Natural killer cell (primary cell): ENCODE data around the gene MROH7. TPM values are rescaled to one million over a fixed set of nuclear protein-coding genes. Genes with fewer than 3 reads are reported as not detected.

Experiments used
- ATAC-seq, 3 donors: fragments of 150-1000 bp in 2 of 3; fragments of 200-7000 bp in 1 of 3; cut with Tn5 transposase; 1 replicate in 1 of 3; 2 replicates in 2 of 3; pipeline ENCODE4 v1.10.0; 2021; ENCODE audit warnings: mild to moderate bottlenecking in 2 of 3, moderate library complexity in 2 of 3
- DNase-seq, 2 donors: peaks; one replicate each; pipeline versions ENCODE4 v3.0.0 to v3.0.0-alpha.2; 2013 to 2021; ENCODE audit warnings: mixed read lengths in 1 of 2
- H3K27ac ChIP-seq: one replicate; pipeline ENCODE4 v1.5.1; 2013; ENCODE audit warnings: mild to moderate bottlenecking, low read length
- H3K27me3 ChIP-seq: one replicate; pipeline ENCODE4 v1.6.1; 2013; ENCODE audit warnings: low read length; ENCODE audit not compliant: control insufficient read depth, insufficient read depth
- H3K36me3 ChIP-seq: one replicate; pipeline ENCODE4 v1.6.1; 2013; ENCODE audit warnings: low read length; ENCODE audit not compliant: control insufficient read depth, insufficient read depth
- H3K4me1 ChIP-seq: one replicate; pipeline ENCODE4 v1.6.1; 2013; ENCODE audit warnings: low read length; ENCODE audit not compliant: control insufficient read depth, insufficient read depth
- H3K4me3 ChIP-seq: one replicate; pipeline ENCODE4 v1.5.1; 2013; ENCODE audit warnings: low read length
- H3K9me3 ChIP-seq: one replicate; pipeline ENCODE4 v1.6.1; 2013; ENCODE audit warnings: low read length; ENCODE audit not compliant: control insufficient read depth, insufficient read depth
- H3K27ac Mint-ChIP-seq, 2 donors: one replicate each; pipeline ENCODE4 v1.8.0; 2022; ENCODE audit warnings: mild to moderate bottlenecking in 2 of 2, mixed read lengths in 2 of 2, moderate library complexity in 1 of 2
- H3K27me3 Mint-ChIP-seq, 2 donors: one replicate each; pipeline ENCODE4 v1.8.0; 2022; ENCODE audit warnings: low read depth in 2 of 2, mixed read lengths in 2 of 2
- H3K36me3 Mint-ChIP-seq: one replicate; pipeline ENCODE4 v1.8.0; 2022; ENCODE audit warnings: mixed read lengths
- H3K4me1 Mint-ChIP-seq, 2 donors: one replicate each; pipeline ENCODE4 v1.8.0; 2022; ENCODE audit warnings: mixed read lengths in 2 of 2
- H3K4me3 Mint-ChIP-seq: one replicate; pipeline ENCODE4 v1.8.0; 2022; ENCODE audit warnings: mild to moderate bottlenecking, moderate library complexity, mixed read lengths
- H3K9me3 Mint-ChIP-seq, 2 donors: one replicate each; pipeline ENCODE4 v1.8.0; 2022; ENCODE audit warnings: mixed read lengths in 2 of 2
- CTCF ChIP-seq: fragments of 200-600 bp; IDR thresholded peaks from one replicate; pipeline ENCODE4 v1.8.0; 2022; ENCODE audit warnings: antibody characterized with exemption
- WGBS: methylation state at CpG from one replicate; pipeline ENCODE4 v1.1.7; 2013; ENCODE audit warnings: missing lambda C conversion rate; ENCODE audit not compliant: insufficient coverage; 5-methylcytosine and 5-hydroxymethylcytosine counted together
- intact Hi-C: fragments of 100-400 bp; cut with micrococcal nuclease; formaldehyde crosslinking; loops from one replicate; pipeline ENCODE4 v1.14.2; 2022
- total RNA-seq, 4 donors: library from RNA; stranded (reverse); fragments of 120-200 nt in 1 of 4; gene quantifications; one replicate each; pipeline versions ENCODE4 v1.2.3 to v1.2.4, GENCODE V29; 2013 to 2022

Gene MROH7
- total RNA-seq, 3 donors from 2014 or later (not counting 1 experiment from before 2014, with no cell fraction given) = 0.16 to 0.88 (median 0.33) TPM

GRCh38 chr1:54714881-54715492, 73.4 kb downstream of the MROH7 start:
- Histone ChIP-seq H3K9me3 (no peaks in the 10 kb centered on the region), H3K4me3 (peak overlapping the region; percentile 91), H3K27ac (peak overlapping the region; percentile 19), H3K27me3 (no peaks in the 10 kb centered on the region), H3K4me1 (peaks cover 12% of the 10 kb centered on the region), H3K36me3 (peaks cover 12% of the 10 kb centered on the region)
- peak overlapping the region; percentile 76 to 79 for H3K27ac Mint-ChIP-seq
- H3K4me1 Mint-ChIP-seq = peaks cover 25 to 29% of the 10 kb centered on the region in 2 donors
- ATAC-seq (no peak), DNase-seq (peak in 1 of 2 donors; percentile 8)
- peak overlapping the region; percentile 86 for H3K4me3 Mint-ChIP-seq
- TF ChIP-seq CTCF = no peak
- no peaks in the 10 kb centered on the region for H3K36me3 Mint-ChIP-seq
- peaks cover 3 to 12% of the 10 kb centered on the region in 2 donors for H3K27me3 Mint-ChIP-seq
- 97% methylated on average over 7 of the region's 7 CpGs for WGBS
- intact Hi-C loops = loop anchor here (5.0 kb wide), 1 partner anchor 308 kb away; the partner anchor contains the start of gene SSBP3
- no peaks in the 10 kb centered on the region for H3K9me3 Mint-ChIP-seq

- ATAC-seq = peak; percentile 97 to 98 (median 98)
Observed at GRCh38 chr1:54715493-54716298, 74.1 kb downstream of the MROH7 start, which contains the start of gene TTC4. TSS of gene TTC4 (plus strand) at chr1:54715861. CDS start at chr1:54715909, 48 bp downstream.

GRCh38 chr1:54716299-54717047, 74.9 kb downstream of the MROH7 start:
- H3K9me3 ChIP-seq = no peaks in the 10 kb centered on the region
- no peaks in the 10 kb centered on the region for H3K27me3 ChIP-seq
- Mint-ChIP-seq H3K27me3 (no peaks in the 10 kb centered on the region), H3K27ac (peak overlapping the region; percentile 76 to 79), H3K36me3 (no peaks in the 10 kb centered on the region), H3K4me1 (peaks cover 25 to 29% of the 10 kb centered on the region in 2 donors), H3K4me3 (peak overlapping the region; percentile 86), H3K9me3 (no peaks in the 10 kb centered on the region)
- H3K4me1 ChIP-seq = peaks cover 12% of the 10 kb centered on the region
- peaks cover 22% of the 10 kb centered on the region for H3K36me3 ChIP-seq
- no peak for TF ChIP-seq CTCF
- H3K27ac ChIP-seq = no peak overlapping the region
- H3K4me3 ChIP-seq = peak overlapping the region; percentile 91
- intact Hi-C loops = loop anchor here (1.0 to 5.0 kb wide), 3 partner anchors 48 to 309 kb away; partner anchors contain the start of genes PARS2 and SSBP3
- WGBS = 46% methylated on average over 5 of the region's 8 CpGs
- no peak for ATAC-seq
- DNase-seq = no peak

More at GRCh38 chr1:54715493-54716298, 74.1 kb downstream of the MROH7 start, which contains the start of gene TTC4:
- peak; percentile 84 to 92 for DNase-seq
- Histone ChIP-seq H3K27ac (peak within 1 kb of the TSS; percentile 56), H3K4me3 (peak within 1 kb of the TSS; percentile 91), H3K4me1 (peaks cover 12% of the 10 kb centered on the region), H3K9me3 (no peaks in the 10 kb centered on the region), H3K36me3 (peaks cover 15% of the 10 kb centered on the region), H3K27me3 (no peaks in the 10 kb centered on the region)
- Mint-ChIP-seq H3K27me3 (peaks cover 3 to 5% of the 10 kb centered on the region in 2 donors), H3K4me3 (peak within 1 kb of the TSS; percentile 86), H3K27ac (peak within 1 kb of the TSS; percentile 76 to 79), H3K4me1 (peaks cover 25 to 29% of the 10 kb centered on the region in 2 donors), H3K9me3 (no peaks in the 10 kb centered on the region), H3K36me3 (no peaks in the 10 kb centered on the region)
- no peak for TF ChIP-seq CTCF
- WGBS = under 1% methylated on average over 51 of the region's 51 CpGs
- intact Hi-C loops = loop anchor here (1.0 to 5.0 kb wide), 3 partner anchors 49 to 308 kb away; partner anchors contain the start of genes PARS2 and SSBP3
